ENCODE data around the gene PLIN3.
"Not testable (repeated sequence)": the region's sequence is repeated elsewhere in the genome, so short reads cannot be mapped to it uniquely, and the experiment has no call there.

Gene PLIN3

GRCh38 chr19:4892962-4893361, 25.5 kb upstream of the PLIN3 start:
- DNase-seq (ENCODE audit: extremely low read depth in 1 of 2, low read depth in 1 of 2), result not testable (repeated sequence)

GRCh38 chr19:4891066-4891465, 23.6 kb upstream of the PLIN3 start:
- no peak for DNase-seq (ENCODE audit: extremely low read depth in 1 of 2, low read depth in 1 of 2)

GRCh38 chr19:4889034-4889815, 21.8 kb upstream of the PLIN3 start:
- DNase-seq (ENCODE audit: extremely low read depth in 1 of 2, low read depth in 1 of 2), result no peak

GRCh38 chr19:4887803-4888202, 20.3 kb upstream of the PLIN3 start:
- not testable (repeated sequence) for DNase-seq (ENCODE audit: extremely low read depth in 1 of 2, low read depth in 1 of 2)

- not testable (repeated sequence) for DNase-seq (ENCODE audit: extremely low read depth in 1 of 2, low read depth in 1 of 2)
Measured at GRCh38 chr19:4884993-4885392, 17.5 kb upstream of the PLIN3 start.

- not testable (repeated sequence) for DNase-seq (ENCODE audit: extremely low read depth in 1 of 2, low read depth in 1 of 2)
Measured at GRCh38 chr19:4882874-4883273, 15.4 kb upstream of the PLIN3 start.

GRCh38 chr19:4879041-4879440, 11.6 kb upstream of the PLIN3 start:
- no peak for DNase-seq (ENCODE audit: extremely low read depth in 1 of 2, low read depth in 1 of 2)

GRCh38 chr19:4878491-4878968, 11.1 kb upstream of the PLIN3 start:
- no peak for DNase-seq (ENCODE audit: extremely low read depth in 1 of 2, low read depth in 1 of 2)

GRCh38 chr19:4877753-4878490, 10.5 kb upstream of the PLIN3 start:
- no peak for DNase-seq (ENCODE audit: extremely low read depth in 1 of 2, low read depth in 1 of 2)

- no peak for DNase-seq (ENCODE audit: extremely low read depth in 1 of 2, low read depth in 1 of 2)
Measured at GRCh38 chr19:4873930-4874329, 6.5 kb upstream of the PLIN3 start.

- DNase-seq (ENCODE audit: extremely low read depth in 1 of 2, low read depth in 1 of 2), result no peak
Measured at GRCh38 chr19:4871711-4872110, 4.2 kb upstream of the PLIN3 start.

- DNase-seq (ENCODE audit: extremely low read depth in 1 of 2, low read depth in 1 of 2), result no peak
Measured at GRCh38 chr19:4870025-4870700, 2.7 kb upstream of the PLIN3 start.

GRCh38 chr19:4868286-4868834, 893 bp upstream of the PLIN3 start:
- no peak for DNase-seq (ENCODE audit: extremely low read depth in 1 of 2, low read depth in 1 of 2)

- DNase-seq (ENCODE audit: extremely low read depth in 1 of 2, low read depth in 1 of 2), result peak in 1 of 2 donors; percentile 29
Measured at GRCh38 chr19:4866595-4867424, 657 bp downstream of the PLIN3 start.

GRCh38 chr19:4861147-4861546, 6.3 kb downstream of the PLIN3 start:
- no peak for DNase-seq (ENCODE audit: extremely low read depth in 1 of 2, low read depth in 1 of 2)

GRCh38 chr19:4859697-4860096, 7.8 kb downstream of the PLIN3 start:
- DNase-seq (ENCODE audit: extremely low read depth in 1 of 2, low read depth in 1 of 2), result no peak

GRCh38 chr19:4856468-4856867, 11.0 kb downstream of the PLIN3 start:
- not testable (repeated sequence) for DNase-seq (ENCODE audit: extremely low read depth in 1 of 2, low read depth in 1 of 2)

- DNase-seq (ENCODE audit: extremely low read depth in 1 of 2, low read depth in 1 of 2), result not testable (repeated sequence)
Measured at GRCh38 chr19:4853506-4853905, 14.0 kb downstream of the PLIN3 start.

- no peak for DNase-seq (ENCODE audit: extremely low read depth in 1 of 2, low read depth in 1 of 2)
Measured at GRCh38 chr19:4852484-4852883, 15.0 kb downstream of the PLIN3 start.

GRCh38 chr19:4851551-4852290, 15.7 kb downstream of the PLIN3 start:
- DNase-seq (ENCODE audit: extremely low read depth in 1 of 2, low read depth in 1 of 2), result peak; percentile 56 to 58
